Midbrain (tissue), 1 donor: Measurements from ENCODE around the gene GALNS.

ENCODE experiments used
- DNase-seq: peaks from one replicate; lab custom pipeline; 2025; lab: John Stamatoyannopoulos, UW

Gene GALNS

DNA sequence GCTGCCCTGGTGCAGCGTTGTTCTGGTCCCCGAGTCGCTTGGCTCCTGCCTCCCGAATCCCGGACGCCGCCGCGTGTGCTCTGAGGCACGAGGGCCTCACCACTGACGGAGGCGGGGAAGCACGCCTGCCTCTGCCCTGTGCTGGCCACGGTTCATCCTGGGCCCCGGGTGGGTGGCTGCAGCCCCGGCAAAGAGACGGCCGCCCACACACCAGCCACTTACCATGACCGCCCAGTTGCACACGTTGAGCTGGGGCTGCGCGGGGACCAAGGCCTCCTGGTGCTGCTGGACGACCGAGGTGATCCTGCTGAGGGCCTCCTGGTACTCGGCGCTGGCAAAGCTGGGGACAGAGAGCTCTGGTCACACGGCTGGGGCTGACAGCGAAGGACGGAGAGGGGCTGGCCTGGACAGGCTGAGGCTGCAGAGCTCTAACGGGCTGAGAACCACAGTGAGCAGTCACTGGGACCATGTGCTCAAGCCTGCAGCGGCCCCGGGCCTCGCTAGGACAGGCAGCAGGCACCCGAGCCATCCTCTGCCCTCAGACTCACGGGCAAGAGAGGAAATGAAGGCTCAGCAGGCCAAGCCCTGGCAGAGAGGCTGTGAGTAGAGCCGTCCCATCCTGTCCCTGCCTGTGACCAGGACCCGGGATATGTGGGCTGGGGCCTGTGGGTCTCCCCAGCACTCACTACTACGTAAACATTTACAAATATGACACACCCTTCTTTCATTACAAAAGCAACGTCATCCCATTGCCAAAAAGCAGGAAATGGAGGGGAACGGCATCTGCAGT lies 38.8 kb downstream of the GALNS start:
- DNase-seq: no peak

GRCh38 chr16:88816736-88817535 lies 39.8 kb downstream of the GALNS start:
- no peak for DNase-seq

DNA sequence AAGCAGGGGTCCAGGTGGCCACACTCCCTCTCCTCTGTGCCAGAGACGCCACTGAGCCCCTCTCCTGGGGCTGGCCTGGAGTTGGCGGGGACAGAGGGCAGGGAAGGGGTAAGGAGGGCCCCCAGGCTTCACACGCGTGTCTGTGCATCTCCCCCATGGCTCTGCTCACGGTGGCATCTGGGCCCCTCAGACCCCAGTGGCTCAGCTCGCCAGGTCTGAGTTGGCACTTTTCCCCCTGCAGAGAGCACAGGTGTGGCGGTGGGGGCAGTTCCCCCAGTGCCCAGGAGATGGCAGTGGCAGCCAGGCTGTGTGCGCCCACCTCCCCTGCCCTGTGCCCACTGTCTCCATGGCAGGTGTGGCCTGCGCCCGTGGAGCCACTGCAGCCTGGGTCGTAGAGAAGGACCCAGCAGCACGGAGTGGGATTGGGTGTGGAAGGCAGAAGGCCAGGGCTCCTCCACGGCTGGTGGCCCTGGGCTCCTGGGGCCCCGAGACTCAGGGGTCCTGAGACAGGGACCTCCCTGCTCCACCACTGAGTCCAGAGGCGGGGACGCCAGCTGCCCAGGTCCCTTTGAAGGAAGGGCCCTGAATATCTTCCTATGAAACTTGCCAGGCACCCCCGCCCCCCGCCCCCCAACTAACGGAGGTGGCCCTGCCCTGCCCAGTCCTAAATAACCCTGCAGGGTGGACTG lies 40.7 kb downstream of the GALNS start:
- no peak for DNase-seq

GRCh38 chr16:88815227-88815626 lies 41.5 kb downstream of the GALNS start:
- DNase-seq: no peak

- DNase-seq: no peak
Observed at GRCh38 chr16:88814144-88814502, 42.6 kb downstream of the GALNS start.

DNA sequence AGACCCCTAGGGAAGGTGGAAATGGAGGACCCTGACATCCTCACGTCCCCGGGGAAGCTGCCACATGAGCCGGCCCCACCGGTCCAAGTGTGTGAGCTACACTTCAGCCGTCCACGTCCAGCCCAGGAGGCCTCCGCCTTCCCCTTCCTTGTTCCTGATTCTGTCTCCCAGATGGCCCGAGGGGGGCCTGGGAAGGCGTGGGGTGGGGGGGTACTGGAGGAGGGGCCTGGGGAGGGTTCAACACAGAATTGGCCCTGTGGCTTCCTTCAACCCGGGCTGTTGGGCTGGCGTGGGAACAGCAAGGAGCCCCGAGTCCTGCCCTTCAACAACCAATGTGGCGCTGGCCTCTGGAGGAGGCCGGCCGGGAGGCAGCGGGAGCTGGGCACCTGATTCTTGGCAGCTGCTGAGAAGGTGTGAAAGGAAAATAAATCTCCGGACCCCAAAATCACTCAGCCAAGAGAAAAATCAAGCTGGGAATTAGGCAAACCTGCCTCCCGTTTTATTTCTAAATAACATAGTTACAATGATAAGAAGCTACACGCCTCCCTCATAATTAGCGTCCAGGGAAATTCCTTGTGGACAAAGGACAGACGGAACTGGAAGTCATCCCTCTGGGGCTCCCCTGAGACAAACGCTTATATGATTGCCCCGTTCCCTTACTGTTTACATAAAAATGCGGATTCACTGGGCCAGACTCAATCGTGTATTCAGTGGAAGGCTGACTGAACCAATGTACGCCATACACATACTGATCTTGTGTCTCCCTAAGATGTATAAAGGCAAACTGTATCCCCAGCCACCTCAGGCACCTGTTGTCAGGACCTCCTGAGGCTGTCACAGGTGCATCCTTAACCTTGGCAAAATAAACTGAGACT lies 43.2 kb downstream of the GALNS start:
- no peak for DNase-seq

DNA sequence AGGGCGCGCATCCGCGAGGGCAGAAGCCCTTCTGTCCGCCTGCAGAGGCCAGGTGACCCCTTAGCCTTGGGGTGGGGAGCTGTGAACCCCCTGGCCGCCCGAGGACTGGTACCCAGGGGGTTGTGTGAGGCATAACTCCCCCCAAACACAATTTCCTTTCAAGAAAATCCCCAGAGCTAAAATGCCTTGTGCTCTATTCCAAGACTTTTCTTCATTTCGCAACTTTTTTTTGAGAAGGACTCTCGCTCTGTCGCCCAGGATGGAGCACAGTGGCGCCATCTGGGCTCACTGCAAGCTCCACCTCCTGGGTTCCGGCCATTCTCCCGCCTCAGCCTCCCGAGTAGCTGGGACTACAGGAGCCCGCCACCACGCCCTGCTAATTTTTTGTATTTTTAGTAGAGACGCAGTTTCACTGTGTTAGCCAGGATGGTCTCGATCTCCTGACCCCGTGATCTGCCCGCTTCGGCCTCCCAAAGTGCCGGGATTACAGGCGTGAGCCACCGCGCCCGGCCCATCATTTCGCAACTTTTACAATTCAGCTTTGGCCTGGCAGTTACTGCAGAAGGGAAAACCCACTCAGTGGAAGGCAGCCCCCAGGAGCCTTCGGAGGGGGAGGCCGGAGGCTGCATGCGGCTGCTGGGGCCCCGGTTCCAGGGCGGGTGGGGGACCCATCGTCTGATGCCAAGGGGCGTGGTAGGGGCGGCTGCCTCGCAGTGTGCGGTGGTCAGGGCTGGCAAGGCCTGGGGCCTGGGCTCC lies 44.1 kb downstream of the GALNS start:
- no peak for DNase-seq

DNA sequence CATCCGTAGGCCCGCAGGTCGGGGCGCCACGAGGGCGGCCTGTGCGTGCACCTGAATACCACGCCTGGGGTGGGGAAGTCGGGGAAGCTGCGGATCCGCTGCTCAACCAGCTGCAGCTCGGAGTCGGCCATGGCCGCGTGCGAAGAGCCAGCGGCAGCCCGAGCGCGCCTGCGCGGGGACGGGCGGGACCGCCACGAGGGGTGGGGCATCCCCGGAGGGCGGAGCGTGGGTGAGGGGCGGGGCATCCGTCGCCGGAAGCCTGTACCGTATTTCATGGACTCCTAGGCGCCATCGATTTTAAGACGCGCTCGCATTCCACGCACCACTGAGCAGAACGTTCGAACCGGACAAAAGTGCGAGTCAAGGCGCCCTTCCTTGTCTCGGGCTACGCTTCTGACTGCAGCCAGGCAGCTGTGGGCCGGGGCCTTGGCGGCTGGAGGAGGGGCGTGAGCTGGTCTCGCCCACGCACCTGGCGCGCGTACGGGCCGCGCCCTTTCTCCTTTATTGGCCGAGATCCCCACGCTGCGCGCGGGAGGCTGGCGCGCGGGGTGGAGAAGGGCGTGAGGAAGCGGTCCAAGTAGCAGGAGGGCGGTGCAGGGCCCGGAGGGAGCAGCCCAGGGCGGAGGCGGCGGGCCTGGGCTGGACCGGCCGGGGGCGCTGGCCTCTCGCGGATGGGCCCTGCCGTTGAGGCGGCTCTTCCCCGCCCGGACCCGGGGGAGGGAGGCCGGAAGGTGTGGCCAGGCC lies 44.8 kb downstream of the GALNS start, which contains the start of gene APRT:
Gene APRT, minus strand, starts transcription at position 160 of the 744 bp plus-strand sequence. Its CDS starts 29 bp downstream, at position 131.
- DNase-seq: peak; percentile 92

GRCh38 chr16:88810912-88811768 lies 45.6 kb downstream of the GALNS start:
- DNase-seq: peak; percentile 93

- DNase-seq: no peak
Observed at GRCh38 chr16:88810166-88810911, 46.4 kb downstream of the GALNS start.

DNA sequence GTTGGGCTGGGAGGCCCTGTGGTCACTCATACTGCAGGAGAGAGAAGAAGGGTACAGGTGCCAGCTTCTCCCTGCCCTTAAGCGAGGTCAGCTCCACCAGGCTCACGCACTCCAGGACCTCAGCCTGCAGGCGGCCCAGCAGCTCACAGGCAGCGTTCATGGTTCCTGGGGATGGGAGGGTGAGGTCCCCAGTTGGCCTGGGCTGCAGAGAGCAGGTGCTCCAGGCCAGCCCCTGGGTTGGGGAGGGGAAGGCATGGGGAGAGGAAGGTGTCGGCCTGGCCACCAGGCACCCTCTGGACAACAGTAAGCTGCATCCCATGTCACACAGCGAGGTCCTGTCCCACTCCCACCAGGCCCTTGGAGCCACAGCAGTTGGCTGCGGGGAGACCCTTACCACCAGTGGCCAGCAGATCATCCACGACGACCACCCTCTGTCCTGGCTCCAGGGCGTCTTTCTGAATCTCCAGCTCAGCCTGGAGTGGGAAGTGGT lies 47.0 kb downstream of the GALNS start:
- no peak for DNase-seq

DNA sequence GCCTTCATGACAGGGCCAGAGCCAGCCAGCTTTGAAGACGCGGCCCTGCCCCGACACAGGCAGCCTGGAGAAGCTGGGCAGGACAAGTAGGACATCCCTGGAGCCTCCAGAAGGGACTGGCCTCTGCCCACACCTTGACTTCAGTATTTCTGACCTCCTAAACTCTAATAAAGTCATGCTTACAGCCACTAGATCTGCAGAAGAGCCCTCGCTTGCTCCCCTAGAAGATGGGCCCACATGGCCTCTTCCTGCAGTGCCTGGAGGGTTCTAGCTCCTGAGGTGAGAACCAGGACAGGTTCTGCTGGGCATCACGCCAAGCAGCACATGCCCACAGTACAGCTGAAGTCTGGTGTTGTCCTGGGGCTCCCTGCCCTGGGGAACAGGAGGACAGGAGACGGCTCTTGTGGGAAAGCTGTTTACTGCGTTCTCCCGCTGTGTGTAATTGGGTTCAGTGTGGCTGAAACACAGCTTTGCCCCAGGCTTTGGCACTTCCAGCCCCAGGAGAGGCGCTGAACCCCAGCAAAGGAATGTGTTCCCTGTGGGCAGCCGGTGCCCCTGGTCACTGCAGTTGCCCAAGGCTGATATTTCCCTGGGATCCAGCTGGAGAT lies 47.6 kb downstream of the GALNS start:
- no peak for DNase-seq

DNA sequence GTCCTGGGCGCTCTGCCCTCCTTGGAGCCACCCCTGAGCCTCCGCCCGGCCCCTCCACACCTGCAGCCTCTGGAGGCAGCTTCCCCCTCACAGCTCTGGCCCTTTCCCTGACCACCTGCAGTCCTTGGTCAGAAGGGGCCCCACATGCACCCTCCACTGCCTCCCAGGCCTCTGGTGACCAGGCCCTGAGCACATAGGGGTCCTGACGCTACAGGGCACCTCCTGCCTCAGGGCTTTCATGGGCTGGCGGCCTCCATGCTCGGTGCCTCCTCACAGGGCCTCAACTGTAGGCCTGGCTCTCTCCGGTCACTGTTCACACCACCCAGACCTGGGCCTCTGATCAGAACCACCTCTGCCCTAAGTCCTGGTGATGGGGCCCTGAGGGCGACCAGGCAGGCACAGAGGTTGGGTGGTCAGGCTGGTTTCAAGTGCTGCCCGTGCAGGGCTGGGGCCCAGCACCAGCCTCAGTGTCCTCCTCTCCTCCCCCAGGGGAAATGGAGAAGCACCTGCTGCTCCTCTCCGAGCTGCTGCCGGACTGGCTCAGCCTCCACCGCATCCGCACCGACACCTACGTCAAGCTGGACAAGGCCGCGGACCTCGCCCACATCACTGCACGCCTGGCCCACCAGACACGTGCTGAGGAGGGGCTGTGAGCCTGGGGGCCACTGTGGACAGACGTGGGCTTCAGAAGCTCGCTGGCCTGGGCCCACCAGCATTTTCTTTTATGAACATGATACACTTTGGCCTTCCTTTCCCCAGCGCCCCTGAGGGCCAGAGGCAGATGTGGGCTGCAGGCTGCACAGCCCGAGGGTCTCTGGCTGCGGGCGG lies 48.9 kb downstream of the GALNS start:
- DNase-seq: no peak

DNA sequence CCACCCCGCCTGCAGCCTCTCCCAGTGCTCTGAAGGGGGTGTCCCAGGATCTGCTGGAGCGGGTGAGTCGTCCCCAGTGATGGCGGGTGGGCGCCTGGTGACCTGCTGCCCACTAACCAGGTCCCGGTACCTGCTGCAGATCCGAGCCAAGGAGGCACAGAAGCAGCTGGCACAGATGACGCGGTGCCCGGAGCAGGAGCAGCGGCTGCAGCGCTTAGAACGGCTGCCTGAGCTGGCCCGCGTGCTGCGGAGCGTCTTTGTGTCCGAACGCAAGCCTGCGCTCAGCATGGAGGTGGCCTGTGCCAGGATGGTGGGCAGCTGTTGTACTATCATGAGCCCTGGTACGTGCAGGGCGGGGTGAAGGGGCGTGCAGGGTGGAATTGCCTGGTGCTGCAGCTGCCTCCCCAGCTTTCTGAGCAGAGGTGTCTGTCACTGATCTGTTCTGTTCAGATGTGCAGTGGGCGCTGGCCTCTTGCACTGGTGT lies 49.6 kb downstream of the GALNS start:
- no peak for DNase-seq

DNA sequence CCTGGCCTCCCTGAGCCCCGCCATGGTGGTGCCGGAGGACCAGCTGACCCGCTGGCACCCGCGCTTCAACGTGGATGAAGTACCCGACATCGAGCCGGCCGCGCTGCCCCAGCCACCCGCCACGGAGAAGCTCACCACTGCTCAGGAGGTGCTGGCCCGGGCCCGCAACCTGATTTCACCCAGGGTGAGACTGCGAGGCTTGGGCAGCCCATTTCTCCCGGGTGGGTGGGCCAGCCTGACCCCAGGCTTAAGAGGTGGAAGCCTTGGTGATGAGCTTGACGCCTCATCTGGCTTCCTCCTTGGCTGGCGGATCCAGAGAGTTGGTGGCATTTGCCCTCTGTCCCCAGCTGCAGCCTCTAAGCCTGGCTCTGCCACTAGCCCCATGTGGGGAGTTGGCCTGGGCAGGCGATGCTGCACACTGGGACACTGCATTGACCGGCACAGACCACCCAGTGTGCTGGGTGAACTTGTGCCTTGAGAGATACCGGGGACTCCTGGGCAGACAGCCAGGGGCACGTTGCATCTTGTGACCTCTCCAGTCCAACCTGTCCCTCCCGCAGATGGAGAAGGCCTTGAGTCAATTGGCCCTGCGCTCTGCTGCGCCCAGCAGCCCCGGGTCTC lies 50.1 kb downstream of the GALNS start:
- DNase-seq: no peak

DNA sequence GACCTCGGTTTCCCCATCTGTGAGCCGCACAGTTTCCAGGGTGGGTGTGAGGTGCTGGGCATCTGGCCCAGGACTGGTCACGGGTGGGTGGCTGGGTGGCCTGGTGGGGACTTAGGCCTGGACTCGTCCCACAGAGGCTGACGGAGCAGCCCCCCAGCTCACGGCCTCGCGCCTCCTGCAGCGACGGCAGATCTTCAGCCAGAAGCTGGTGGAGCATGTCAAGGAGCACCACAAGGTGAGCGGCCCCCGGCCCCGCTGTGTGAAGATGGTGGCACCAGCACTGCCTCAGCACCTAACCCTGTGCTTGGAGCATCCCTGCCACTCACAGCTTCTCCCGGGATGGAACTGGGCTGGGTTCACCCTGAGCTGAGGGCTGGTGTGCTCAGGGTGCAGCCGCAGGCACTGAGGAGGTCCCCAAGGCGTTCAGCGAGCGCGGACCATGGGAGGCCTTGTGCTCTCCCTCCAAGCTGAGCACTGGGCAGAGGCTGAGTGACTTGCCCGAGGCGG lies 50.8 kb downstream of the GALNS start:
- DNase-seq: no peak
